Fibroblast of skin of left biceps (primary cell): ENCODE measurements around the gene SYT7.

ENCODE experiments used
- DNase-seq, 2 experiments: peaks; one replicate each; pipeline ENCODE4 v3.0.0-alpha.2; 2013; ENCODE audit warnings: low read depth in 2 of 2

Gene SYT7

DNA sequence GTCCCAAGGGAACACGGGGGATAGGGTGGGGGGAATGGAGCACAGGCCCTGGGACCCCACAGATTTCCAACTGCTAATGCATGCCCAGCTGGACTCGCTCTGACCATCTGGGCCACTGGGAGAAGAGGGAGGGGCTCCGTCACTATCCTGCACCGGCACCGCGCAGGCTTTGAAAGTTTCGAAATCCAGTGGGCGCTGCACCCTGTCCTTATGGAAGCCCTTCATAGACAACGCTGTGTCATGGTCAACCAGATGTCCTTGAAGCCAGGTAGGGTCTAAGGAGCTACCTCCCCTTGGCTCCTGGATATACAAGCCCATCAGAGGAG, 42.3 kb downstream of the SYT7 start:
- no peak for DNase-seq

DNA sequence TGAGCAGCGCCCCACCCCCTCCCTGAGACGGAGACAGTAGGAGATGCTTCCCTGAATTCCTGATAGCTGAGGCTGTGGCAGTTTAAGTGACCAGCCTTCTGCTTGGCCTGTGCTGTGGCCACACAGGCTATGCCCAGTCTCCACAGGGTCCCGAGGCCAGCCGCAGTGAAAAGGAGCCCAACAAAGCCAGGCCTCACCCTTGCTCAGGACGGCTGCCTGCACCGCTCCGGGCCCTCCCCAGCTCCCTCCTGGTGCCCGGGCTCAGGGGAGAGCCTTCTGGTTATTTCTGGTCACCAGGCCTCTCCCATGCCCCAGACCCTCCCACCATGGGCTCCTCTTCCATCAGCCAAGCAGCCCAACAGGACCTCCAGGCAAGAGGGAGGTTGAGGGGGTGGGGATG, 43.5 kb downstream of the SYT7 start:
- DNase-seq = no peak

DNA sequence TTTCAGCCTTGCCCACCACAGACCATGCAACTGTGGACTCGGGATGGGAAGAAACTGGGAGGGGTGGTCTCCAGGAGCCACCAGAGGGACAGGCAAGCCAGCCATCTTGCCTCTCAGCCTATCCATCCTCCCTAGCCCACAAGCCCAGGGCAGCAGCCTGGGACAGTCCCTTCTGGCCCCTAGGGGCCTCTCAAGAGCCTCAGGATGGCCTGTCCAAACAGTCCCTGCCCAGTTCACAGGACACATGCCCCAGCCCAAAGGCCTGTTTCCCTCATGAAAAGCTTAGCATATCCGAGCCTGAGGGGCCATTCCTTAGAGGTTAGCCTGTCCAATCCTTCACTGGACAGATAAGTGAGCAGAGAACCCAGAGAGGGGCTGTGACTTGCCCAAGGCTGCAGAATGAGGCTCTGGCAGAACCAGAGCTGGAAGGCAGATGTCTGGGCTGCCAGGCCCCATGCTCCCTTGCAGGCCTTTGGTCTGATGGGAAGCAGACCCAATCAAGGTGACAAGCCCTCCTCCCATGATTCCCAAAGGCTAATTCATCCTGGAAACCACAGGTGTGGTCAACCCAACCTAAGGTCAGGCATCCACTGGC, 44.1 kb downstream of the SYT7 start:
- no peak for DNase-seq

DNA sequence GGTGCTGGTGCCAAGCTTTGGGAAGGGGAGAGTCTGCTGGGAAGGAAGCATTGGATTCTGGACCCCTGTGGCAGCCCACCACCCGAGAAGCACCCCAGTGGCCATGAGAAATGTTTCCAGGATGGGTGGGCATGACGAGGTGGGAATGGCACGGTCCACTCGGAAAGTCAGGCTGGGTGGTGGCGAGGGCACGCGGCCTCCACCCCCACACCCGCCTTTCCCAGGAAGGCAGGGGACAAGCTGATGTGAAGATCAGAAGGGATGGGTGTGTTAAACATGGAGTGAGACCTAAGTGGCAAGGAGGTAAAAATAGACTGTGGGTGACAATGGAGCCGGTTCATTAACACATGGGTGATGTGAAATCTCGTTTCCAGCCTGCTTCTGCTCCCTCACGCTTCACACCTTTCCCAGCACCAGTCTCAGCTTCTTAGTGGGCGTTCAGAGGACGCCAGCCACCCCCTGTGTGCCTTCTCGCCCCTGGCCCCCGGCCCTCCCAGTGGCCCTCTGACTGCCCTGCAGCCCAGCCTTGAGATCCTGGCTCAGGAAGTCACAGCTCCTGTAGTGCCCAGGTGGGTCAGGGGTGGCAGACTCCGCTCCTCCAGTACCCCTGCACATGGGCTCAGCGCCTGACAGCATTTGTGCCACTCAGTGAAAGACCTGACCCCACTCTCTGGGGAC, 44.7 kb downstream of the SYT7 start:
- DNase-seq = no peak

DNA sequence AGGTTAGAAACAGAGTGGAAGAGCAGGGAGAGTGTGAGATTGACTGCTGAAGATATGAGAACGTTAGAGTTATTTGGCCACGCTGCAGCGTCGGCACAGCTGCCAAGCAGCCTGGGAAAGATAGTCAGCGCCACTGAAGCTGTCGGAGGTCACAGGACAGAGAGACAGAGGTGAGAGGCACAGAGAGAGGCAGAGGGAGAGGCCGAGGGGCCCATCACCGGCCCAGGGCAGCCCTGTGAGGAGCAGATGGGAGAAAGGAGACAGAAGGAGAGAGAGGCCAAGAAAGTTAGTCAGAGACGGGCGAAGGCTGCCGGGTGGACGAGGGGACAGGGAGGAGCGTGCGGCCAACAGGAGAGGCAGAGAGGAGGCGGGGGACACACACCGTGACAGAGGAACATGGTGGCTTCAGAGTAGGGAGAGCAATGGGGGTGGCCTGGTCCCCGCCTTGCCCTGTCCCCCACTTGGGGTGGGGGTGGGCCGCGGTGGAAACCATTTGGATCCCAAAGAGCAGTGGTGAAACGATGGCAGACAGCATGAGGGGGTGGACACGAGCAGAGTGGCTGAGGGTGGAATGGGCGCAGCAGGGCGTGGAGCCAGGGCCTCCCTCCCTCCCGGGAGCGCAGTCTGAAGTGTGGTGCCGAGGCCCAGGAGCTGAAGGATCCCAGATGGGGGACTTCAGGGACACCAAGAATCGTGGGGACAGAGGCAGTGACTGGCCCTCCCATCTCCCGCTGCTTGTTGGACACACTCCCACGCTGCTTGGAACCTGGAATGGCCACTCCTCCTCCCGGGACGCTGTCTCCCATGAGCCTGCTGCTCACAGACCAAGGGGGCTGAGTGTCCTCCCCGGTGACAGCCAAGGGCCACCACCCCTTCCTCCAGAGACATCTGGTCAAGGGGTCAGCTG, 45.7 kb downstream of the SYT7 start:
- DNase-seq = no peak

DNA sequence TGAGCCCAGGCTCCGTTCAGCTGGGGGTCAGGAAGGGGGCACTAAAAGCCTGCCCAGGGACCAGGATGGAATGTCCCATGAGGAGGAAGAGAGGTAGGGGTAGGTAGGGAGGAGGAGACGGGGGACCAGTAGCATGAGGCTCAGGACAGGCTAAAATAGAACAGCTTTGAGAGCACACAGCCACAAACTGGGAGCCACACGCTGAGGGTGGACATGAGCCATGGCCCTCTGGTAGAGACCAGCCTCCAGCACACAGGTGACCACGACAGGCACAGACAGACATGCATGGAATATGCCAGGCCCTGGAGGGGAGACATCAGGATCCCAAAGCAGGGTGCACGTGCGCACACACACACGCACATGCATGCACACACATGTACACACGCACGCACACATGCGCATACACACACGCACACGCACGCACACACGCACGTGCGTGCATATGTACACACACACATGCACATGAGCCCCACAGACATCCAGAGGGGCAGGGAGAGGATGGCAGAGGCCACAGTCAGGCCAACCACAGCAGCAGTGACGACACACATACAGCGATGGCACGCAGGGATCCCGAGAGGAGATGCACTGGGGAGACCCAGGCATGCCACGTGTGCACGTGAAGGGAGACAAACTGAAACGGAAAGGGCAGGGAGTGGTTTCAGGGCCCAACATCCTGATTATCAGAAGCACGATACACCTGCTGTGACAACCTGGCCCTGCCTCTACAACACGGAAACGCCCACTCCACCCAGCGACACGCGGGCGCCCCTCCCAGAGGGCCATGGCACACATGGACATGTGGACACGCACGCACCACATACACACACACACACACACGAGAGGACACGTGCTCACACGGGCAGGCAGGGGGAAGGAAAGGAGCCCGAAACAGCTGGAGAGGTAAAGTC, 46.6 kb downstream of the SYT7 start:
- no peak for DNase-seq

DNA sequence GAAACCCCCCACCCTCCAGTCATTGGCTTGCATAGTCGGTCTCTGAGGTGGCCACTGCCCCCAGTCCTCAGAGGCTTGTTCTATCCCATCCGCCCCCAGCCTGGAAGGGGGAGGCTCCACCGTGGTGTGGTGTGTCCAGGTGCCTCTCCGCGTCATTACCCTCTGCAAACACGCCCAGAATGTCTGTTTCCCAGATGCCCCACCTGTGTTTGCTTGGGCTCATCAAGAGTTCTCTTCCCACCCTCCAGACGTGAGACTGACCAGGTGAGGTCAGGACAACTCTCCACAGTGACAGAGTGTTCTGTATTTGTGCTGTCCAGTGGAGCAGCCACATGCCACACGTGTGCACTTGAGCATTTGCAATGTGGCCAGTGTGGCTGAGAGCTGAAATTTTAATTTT, 47.5 kb downstream of the SYT7 start:
- DNase-seq = no peak

DNA sequence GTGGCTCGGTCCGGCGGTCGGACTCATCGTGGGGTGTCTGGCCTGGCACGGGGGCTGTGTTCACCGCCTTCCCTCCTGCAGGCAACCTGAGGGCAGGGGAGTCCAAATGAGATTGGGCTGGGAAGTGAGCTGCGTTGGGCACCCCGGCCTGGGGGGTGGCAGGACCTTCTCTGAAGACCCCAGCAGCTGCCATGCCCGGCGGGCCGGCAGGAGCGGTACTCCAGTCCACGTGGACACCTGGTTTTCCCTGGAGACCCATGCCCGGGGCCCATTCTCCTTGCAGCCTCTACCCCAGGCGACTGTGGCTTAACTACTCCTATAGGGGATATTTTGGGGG, 47.9 kb downstream of the SYT7 start:
- no peak for DNase-seq

DNA sequence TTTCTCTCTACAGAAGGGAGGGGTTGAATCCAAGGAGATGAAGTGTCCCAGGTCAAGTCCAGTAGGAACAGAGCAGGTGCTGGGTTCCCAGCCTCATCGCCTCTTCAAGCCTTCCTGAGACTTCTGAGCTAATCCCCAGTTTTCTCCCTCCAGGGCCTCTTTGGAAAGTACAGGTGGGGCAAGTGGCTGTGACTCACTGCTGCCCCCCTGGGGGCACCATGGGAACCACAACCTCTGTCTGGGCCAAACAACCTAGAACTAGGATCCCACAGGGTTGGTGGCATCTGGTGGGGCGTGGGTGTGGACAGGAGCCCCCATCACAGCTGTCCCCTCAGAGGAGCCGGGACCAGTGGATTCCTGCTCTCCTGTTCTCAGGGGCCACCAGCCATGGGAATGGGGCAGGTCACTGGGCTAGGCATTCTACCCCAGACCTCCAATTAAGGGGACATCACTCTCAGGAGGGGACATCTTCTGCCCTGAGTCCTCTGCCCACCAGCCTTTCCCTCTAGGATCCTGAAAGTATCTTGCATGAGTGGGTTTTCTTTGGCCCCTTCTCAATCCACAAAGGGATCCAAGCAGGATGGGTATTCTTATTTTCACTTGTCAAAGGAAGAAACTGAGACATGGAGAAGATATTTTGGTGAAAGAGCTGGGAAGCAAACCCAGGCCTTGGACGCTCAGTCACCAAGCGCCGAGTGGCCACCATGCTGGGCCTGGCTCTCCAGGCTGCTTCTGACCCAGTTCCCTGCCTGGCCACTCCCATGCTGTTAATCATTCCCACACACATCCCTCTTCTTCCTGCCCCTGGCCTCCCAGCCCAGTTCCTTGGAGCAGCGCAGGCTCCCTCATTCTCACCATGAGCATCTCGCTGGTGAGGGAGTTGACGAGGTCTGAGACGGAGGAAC, 48.5 kb downstream of the SYT7 start:
- DNase-seq = no peak

DNA sequence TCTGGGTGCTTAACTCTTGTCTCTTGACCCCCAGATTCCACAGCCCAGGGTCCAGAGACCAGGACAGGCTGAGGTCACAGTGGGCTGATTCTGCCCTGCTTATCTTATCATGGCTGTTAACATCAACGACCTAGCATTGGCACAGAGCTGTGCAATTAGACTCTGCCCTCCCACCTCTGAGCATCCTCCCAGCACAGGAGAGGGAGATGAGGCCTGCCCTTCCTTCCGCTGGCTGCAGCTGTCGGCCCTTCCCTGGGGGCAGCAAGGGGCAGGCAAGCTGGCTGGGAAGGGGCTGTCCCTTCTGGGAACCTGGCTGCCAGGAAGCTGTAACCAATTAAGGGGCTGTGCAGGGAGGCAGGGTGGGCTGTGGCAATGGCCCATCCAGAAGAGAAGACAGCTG, 49.8 kb downstream of the SYT7 start:
- no peak for DNase-seq

DNA sequence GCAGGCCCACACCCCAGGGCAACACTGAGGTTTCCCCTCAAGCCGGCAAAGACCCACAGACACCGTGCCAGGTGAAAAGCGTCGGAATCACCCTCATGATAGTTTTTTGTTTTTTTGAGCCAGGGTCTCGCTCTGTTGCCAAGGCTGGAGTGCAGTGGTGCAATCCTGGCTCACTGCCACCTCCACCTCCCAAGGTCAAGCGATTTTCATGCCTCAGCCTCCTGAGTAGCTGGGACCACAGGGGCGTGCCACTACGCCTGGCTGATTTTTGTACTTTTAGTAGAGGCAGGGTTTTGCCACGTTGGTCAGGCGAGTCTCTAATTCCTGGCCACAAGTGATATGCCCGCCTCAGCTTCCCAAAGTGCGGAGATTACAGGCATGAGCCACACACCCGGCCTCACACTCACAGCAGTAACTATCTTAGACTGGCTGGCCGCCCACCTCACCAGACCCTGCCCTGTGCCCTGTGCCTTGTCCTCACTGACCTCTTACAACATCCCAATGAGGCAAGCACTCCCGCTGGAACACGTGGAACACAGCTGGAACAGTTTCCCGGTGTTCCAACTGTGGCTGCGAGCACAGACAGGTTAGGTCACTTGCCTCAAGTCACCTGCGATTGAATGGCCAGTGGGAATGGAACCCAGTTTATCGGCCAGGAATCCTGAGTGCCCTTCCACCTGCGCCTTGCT, 51.2 kb downstream of the SYT7 start:
- no peak for DNase-seq

DNA sequence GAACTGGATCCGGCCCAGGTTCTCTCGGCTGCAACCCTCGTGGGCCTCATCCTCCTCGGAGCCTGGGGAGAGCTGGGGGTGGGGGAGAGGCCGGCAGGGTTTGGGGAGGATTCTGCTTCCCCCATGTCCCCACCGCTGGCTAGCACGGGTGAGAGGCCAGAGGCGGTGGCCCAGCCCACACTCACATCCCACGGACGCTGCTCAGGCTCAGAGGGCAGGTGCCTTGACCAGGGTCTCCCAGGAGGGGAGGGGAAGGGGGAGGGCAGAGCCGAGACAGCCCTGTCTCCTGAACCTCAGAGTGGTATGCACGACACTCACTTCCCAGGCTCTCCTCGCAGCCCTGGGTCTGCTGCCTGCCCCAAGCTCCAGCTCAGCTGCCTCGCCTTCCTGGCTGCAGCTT, 52.8 kb downstream of the SYT7 start:
- DNase-seq = no peak

DNA sequence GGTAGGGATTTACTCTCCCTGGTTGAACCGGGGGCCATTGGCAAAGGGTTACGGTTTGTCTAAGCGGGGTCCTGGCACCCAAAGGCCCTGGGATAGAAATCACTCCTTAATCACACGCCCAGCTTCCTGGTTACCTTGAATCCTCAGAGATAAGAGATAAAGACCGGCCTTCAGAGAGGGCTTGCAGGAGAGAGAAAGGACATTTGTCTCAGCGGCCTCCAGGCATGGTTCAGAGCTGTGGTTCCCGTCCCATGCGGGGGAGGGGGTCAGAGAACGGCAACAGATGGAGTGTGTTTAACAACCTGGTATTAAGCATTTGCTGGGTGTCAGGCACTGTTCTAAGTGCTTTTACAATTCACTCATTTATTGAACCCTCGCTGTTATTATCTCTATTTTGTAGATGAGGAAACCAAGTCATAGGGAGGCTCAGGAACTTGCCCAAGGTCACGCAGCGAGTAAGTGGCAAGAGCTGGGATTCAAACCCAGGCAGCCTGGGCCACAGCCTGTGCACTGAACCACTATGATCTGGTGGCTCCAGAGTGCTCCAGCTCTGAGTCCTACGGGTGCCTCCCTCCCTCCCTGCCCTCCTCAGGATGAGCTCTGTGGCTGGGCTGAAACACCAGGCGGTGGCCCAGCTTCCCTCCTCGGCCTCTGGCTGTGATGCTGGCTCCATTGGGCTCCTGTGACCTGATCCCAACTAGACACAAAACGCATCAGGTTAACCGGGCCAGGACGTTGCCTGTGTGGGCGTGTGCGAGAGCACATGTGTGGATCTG, 53.7 kb downstream of the SYT7 start:
- DNase-seq = no peak

DNA sequence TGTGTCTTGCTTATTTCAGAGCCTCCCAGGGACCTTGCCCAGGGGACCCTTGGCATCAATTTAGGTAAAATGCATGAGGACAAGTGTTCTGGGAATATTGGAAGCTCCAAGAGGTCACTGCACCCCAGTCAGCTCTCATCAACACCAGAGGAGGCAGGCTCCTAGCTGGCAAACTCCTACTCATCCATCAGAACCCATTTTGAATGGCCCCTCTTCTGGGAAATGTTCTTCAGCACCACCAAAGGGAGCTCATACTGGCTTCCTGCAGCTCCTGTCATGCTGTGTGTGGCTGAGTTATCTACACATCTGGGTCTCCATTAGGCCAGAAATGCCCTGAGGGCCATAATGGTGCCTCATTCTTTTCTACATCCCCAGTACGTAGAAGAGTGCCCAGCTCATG, 54.6 kb downstream of the SYT7 start:
- DNase-seq = no peak

DNA sequence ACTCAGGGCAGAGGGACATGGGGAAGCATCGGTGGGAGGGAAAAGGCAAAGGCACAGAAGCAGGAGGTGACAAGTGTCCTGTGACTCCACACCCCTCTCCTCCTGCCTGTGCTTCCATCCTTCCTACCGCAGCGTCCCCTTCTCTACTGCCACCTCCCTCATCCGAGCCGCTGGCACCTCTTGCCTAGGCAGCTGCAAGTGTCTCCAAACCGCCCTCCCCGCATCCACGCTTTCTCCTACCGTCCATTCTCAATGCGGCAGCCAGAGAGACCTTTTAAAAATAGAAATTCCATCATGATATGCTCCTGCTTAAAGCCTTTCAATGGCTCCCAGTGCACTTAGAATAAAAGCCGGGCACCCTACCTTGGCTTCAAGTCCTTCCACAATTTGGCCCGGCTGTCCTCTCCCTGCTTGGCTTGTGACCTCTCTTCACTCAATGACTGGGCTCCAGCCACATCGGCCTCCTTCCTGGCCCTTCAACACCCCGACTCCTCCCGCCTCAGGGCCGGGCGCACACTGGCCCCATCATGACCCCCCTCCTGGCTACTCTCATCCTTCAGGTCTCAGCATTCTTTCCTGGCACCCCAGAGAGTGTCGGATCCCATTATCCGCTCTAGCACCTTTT, 55.8 kb downstream of the SYT7 start:
- DNase-seq = no peak

DNA sequence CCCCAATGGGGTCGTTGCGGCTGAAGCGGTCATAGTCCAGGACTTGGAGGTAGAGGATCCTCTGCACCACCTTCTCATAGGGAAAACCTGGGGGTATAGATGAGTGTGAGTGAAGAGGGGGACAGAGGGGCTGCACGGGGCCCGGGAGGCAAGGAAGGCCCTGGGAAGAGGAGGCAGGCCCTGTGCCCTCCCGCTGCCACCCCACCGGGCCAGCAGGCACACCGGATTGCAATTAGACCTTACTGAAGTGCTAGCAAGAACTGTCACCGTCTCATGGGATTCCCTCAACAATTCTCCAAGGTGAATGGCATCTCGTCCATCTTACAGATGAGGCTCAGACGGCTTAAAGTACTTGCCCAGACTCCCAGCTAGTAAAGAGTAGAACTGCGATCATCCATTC, 56.4 kb downstream of the SYT7 start:
- DNase-seq = no peak

DNA sequence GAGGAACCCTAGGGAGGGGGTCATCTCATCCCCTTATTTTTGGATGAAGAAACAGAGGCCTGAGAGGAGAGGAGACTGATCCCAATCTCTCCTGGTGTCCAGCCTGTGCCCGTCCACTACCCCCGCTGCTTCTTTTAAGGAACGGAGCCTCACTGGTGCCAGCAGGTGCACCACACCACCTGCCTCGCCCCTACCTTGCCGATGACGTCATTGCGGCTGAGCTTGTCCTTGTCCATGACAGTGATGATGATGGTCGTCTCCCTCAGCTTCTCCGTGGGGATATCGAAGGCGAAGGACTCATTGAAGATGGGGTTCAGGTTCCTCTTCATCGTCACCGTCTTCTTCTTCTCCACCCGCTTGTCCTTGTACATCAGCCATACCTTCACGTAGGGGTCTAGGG, 58.0 kb downstream of the SYT7 start:
- no peak for DNase-seq

DNA sequence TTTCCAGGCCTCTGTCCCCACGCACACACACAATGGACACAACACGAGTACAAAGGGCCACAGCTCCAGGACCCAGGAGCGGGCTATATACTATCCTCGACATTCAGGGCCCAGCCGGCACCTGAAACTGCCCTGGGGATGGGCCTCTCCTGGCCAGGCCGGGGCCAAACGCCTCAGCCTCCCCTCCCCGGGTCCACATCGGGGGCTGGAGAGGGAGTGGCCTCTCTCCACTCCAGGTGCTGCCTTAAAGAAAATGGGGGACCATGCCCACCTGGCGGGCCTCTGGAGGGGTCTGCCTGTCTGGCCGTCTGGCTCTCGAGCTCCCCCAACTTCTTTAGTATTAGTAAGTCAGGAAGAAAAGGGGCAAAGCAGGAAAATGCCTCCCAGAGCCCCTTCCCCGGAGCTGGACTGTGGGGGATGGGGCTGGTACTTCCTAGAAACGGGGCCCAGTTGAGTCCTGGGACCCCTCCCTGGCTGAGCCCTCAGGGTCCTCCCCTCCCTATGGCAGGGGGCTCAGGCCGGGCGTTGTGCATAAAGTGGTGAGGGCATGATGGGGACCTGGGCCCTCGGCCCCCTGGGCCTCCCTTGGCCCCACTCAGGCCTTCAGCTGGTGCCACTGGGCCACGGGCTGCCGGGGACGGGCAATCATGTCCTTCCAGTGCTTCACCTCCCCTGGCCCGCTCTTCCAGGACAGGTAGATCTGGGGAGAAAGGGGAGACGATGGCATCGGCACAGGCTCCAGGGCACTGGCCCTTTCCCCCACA, 62.7 kb downstream of the SYT7 start:
- no peak for DNase-seq
